ENCODE results near the gene KRTAP4-1. TPM values are rescaled to one million over a fixed set of nuclear protein-coding genes. Genes with fewer than 3 reads are reported as not detected.
"Not testable (repeated sequence)": the region's sequence is repeated elsewhere in the genome, so short reads cannot be mapped to it uniquely, and the experiment has no call there.

KRTAP4-1 gene
- not detected in 2 replicates for polyA plus RNA-seq (2014; cell fraction: cytosol; rRNA removed)
- polyA plus RNA-seq (2014; cell fraction: nucleus; rRNA removed): not detected in 2 replicates

DNA sequence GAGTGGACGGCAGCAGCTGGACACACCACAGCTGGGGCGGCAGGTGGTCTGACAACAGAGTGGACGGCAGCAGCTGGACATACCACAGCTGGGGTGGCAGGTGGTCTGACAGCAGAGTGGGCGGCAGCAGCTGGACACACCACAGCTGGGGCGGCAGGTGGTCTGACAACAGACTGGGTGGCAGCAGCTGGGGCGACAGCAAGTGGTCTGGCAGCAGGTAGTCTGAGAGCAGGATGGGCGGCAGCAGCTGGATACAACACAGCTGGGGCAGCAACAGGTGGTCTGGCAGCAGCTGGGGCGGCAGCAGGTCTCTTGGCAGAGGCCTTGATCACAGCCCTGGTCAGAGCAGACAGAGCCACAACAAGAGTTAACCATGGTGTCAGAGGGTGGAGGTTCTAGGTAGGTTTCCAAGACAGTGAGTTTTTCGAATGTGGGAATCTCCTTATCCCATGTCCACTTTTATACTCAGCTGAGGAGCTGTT lies at the start of gene KRTAP4-1:
KRTAP4-1 (minus strand) TSS at position 432 of the 482 bp plus-strand sequence; CDS start at position 375, 57 bp downstream.
- DNase-seq (ENCODE audit: low spot score): no peak

DNA sequence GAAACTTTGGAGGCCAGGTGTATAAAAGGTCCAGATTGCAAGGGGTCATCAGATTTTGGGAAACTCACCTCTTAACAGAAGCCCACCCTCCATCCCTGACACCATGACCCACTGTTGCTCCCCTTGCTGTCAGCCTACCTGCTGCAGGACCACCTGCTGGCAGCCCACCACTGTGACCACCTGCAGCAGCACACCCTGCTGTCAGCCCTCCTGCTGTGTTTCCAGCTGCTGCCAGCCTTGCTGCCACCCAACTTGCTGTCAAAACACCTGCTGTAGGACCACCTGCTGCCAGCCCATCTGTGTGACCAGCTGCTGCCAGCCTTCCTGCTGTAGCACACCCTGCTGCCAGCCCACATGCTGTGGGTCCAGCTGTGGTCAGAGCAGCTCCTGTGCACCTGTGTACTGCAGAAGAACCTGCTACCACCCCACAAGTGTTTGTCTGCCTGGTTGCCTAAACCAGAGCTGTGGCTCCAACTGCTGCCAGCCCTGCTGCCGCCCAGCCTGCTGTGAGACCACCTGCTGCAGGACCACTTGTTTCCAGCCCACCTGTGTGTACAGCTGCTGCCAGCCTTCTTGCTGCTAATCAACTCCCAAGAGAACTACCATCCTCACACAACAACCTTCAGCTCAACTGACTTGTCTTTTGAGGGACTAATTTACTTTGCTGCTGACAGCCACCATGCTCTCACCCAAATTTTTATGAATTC lies 47.8 kb upstream of the KRTAP4-1 start, which contains the start of gene KRTAP9-3:
KRTAP9-3 (plus strand) TSS at position 51 of the 707 bp plus-strand sequence; CDS start at position 104, 53 bp downstream.
- not testable (repeated sequence) for DNase-seq (ENCODE audit: low spot score)

DNA sequence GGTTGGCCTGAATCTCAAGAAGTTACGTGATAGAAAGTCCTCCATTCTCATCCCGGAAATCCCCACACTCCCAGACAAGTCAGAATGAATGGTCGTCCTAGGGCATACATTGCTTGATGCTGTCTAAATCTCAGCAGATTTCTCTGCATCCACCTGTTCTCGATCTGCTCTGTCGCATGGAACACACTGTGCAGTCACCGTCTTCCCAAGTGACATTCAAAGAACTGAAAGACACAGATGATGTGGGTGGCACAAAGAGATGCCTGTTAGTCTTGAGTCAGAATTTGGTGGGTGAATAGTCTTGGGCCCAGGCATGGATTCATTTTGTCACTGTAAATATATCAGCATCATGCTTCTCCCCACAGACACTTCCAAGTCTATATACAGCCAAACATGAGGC lies 47.0 kb upstream of the KRTAP4-1 start:
- no peak for DNase-seq (ENCODE audit: low spot score)

DNA sequence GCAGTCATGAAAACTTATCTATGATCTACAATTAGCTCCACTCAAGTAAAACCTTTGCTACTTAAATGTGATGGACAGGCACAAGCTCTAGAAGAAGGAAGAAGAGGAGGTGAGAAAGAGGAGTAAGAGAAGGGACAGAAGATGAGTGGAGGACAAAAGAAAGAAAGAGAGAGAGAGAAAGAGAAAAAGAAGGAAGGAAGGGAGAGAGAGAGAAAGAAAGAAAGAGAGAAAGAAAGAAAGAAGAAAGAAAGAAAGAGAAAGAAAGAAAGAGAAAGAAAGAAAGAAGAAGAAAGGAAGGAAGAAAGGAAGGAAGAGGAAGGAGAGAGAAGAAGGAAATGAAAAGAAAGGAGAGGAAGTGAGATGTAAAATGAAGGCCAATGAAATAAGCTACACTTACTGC lies 45.4 kb upstream of the KRTAP4-1 start:
- DNase-seq (ENCODE audit: low spot score): no peak

DNA sequence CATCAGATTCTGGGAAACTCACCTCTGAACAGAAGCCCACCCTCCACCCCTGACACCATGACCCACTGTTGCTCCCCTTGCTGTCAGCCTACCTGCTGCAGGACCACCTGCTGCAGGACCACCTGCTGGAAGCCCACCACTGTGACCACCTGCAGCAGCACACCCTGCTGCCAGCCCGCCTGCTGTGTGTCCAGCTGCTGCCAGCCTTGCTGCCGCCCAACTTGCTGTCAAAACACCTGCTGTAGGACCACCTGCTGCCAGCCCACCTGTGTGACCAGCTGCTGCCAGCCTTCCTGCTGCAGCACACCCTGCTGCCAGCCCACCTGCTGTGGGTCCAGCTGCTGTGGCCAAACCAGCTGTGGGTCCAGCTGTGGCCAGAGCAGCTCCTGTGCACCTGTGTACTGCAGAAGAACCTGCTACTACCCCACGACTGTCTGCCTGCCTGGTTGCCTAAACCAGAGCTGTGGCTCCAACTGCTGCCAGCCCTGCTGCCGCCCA lies 41.9 kb upstream of the KRTAP4-1 start, which contains the start of gene KRTAP9-2:
KRTAP9-2 (plus strand) TSS at position 51 of the 498 bp plus-strand sequence; CDS start at position 58, 7 bp downstream.
- DNase-seq (ENCODE audit: low spot score): not testable (repeated sequence)

DNA sequence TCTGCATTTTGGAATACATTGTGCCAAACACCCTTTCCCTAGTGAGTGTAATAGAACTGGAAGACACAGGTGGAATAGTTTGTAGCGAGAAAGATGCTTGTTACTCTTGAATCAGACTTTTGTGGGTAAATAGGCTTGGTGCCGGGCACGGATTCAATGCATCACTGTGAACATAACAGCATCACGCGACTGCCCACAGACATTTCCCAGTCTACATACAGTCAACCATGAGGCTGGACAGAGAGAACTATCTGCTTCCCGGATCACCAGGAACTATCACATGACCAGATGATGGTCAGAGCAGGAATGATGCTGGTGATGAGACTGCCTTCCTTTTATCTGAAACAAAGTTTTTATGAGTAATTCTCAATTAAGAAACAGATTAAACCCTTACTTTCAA lies 41.3 kb upstream of the KRTAP4-1 start:
- no peak for DNase-seq (ENCODE audit: low spot score)

DNA sequence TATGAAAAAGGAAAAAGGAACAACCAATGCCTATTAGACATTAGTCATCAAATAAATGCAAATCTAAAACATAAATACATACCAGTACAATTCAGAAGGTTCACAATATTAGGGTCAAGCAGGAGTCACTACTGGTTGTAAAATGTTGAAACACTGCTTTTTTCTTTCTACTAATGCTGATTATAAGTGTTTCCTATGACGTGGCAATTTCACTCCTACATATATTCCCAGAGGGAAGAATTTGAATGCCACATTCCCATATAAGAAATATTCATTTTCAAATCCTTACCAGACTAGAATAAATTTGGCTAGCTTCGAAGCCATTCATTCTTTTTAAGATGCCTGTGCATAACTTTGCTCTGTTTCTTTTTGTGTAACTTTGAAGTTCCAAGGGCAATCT lies 39.1 kb upstream of the KRTAP4-1 start:
- DNase-seq (ENCODE audit: low spot score): no peak

DNA sequence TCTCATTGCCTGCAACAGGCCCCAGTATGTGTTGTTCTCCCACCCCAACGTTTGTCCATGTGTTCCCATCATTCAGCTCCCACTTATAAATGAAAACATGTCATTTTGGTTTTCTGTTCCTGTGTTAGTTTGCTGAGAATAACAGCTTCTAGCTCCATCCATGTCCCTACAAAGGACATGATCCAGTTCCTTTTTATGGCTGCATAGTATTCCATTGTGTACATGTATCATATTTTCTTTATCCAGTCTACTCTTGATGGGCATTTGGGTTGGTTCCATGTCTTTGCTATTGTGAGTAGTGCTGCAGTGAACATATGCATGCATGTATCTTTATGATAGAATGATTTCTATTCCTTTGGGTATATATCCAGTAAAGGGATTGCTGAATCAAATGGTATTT lies 31.0 kb upstream of the KRTAP4-1 start:
- DNase-seq (ENCODE audit: low spot score): no peak

DNA sequence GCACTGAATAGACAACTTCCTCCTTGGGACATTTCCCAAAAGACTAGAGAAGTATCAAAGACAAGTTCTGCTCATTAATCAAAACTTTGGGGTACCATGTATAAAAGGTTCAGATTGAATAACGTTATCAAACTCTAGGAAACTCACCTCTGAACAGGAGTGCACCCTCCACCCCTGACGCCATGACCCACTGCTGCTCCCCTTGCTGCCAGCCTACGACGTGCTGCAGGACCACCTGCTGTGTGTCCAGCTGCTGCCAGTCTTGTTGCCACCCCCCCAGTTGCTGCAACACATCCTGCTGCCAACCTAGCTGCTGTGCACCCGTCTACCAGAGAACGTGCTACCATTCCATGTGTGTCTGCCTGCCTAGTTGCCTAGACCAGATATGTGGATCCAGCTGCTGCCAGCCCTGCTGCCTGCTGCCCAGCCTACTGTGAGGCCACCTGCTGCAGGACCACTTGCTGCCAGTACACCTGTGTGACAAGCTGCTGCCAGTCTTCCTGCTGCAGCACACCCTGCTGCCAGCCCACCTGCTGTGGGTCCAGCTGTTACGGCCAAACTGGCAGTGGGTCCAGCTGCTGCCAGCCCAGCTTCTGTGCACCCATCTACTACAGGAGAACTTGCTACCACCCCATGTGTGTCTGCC lies 27.9 kb upstream of the KRTAP4-1 start:
- DNase-seq (ENCODE audit: low spot score): no peak

DNA sequence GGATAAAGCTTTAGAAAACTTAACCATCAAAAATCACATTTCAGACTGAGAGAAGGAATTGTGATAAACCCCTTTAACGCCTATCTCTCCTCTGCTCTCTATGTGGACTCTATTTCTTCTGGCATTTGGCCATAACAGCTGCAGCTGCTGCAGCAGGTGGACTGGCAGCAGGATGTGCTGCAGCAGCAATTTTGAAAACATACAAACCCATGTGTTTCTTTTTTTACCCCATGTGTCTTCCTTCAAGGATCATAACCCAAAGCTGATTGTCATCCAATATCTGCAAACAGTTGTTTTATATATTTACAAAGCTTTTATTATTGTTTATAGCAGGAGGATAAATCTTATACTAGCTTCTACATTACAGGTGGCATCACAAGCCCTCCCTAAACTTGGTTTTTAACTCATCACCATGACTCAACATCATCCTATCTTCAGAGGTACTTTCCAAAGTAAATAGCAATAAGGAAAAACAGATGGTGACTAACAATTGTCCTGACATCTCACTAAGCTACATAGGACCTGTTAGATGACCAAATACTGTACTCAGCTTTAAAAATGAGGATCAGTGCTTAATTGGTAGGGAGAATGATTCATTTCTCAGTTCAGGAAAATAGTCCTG lies 27.2 kb upstream of the KRTAP4-1 start:
- no peak for DNase-seq (ENCODE audit: low spot score)

DNA sequence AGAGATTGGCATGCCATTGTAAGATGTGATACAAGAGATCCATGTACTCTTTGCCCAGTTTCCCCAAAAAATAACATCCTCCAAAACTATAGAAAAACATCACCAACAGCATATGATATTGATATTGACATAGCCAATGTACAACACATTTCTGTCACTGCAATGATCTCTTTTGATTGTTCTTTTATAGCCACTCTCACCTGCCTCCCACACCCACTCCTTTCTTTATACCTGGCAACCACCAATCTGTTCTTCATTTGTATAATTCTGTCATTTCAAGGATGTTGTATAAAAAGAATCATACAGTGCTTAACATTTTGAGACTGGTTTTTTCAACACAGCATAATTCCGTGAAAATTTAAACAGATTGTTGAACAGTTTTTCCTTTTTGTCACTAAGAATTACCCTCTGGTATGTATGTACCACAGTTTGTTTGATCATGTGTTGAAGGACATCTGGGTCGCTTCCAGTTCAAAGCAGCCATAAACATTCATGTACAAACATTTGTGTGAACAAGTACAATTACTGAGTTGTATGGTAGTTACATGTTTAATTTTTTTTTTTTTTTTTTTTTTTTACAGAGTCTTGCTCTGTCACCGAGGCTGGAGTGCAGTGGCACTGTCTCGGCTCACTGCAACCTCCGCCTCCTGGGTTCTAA lies 14.8 kb upstream of the KRTAP4-1 start:
- DNase-seq (ENCODE audit: low spot score): no peak

DNA sequence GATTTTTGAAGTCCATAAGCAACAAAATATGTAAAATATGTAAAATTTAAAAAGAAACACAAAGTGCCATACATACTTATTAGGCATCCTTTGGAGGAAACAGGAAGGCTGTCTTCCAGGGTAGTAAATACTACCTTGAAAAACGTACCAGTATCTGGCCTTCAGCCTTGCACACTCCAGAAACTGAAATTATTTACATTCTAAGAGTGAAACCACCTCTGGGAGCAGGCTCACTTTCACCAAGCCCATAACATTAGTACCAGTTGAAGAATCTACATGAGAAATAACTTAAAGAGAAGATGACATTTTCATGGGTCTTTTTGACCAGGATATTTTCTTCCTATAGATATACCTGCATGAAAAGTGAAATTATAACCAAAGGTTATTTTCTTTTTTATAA lies 11.4 kb upstream of the KRTAP4-1 start:
- DNase-seq (ENCODE audit: low spot score): no peak

DNA sequence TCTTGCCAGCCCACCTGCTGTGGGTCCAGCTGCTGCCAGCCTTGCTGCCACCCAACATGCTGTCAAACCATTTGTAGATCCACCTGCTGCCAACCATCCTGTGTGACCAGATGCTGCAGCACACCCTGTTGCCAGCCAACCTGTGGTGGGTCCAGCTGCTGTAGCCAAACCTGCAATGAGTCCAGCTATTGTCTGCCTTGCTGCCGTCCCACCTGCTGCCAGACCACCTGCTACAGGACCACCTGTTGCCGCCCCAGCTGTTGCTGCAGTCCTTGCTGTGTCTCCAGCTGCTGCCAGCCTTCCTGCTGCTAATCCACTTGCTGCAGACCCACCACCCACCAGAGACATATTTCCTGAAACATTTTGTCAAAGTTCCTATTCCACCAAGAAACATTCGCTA lies 5.6 kb upstream of the KRTAP4-1 start:
- DNase-seq (ENCODE audit: low spot score): no peak

DNA sequence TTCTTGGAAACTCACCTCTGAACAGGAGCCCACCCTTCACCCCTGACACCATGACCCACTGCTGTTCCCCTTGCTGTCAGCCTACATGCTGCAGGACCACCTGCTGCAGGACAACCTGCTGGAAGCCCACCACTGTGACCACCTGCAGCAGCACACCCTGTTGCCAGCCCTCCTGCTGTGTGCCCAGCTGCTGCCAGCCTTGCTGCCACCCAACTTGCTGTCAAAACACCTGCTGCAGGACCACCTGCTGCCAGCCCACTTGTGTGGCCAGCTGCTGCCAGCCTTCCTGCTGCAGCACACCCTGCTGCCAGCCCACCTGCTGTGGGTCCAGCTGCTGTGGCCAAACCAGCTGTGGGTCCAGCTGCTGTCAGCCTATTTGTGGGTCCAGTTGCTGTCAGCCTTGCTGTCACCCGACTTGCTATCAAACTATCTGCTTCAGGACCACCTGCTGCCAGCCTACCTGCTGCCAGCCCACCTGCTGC lies 5.2 kb upstream of the KRTAP4-1 start, which contains the start of gene KRTAP9-1:
KRTAP9-1 (plus strand) TSS at position 51 of the 482 bp plus-strand sequence; CDS start at position 51, 0 bp downstream.
- DNase-seq (ENCODE audit: low spot score): not testable (repeated sequence)

DNA sequence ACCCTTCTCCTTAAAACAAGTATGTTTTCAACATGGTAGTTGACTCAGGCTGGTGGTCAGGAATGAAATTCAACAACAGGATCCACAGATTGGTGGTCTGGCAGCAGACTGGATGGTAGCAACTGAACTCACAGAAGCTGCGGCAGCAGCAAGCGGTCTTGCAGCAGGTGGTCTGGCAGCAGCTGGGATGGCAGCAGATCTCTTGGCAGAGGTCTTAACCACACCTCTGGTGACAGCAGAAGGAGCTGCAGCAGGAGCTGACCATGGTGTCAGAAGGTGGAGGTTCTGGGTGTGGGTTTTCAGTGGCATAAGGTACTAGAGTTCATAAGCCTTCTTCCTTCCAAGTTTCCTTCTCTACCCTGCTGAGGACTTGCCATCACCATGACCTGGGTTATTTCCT lies 2.2 kb upstream of the KRTAP4-1 start:
- DNase-seq (ENCODE audit: low spot score): no peak

DNA sequence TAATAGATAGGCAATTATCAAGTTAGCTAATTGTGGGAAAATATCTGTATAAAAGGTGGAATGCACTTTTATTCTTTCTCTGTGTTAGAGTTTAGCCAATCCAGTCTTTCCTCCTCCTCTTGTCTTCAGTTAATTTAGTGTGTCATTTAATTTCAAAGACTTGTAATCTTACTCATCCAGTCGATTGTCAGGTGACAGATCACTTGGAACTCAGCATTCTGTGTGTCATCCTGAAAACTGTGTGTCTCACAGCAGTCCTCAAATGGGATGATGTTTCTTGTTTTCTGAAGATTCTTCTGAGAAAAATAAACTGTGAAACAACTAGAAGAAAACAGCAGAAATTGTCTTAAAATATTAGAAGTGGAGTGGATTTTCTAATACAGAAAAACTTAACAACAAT lies 290 bp upstream of the KRTAP4-1 start:
- DNase-seq (ENCODE audit: low spot score): no peak

DNA sequence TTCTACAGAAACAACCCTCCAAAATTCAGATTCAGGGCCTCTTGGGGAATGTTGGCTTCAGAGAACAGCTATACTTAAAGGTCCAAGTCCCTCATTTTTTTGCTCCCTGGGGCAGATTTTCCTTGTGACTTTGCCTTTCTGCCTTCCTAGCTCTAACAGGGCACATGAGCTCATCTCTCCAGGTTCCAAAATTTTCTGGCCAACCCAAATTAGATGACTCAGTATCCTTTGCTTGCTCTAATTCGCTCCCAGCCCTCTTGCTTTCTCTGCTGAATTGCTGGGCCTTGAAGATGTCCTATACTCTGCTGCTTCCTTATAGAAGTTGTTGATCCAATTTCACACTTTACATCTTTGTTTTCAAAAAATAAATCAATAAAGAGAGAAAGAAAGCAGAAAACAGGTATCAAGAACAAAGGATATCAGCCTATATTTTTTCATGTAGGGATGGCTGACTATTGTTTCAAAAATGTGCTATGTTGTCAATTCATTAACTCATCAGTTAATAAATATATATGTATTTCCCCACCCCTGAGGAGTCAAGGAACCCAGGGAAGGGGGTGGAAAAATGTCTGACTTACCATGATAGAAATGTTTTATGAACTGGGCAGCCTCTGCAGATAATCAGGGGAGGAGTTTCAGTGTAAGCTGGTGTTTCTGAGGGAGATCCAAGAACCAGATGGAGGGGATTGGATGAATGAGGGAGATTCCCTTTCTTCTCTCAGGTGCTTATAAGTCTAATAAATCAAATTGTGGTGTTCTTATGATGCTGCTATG lies 5.7 kb downstream of the KRTAP4-1 start:
- no peak for DNase-seq (ENCODE audit: low spot score)

DNA sequence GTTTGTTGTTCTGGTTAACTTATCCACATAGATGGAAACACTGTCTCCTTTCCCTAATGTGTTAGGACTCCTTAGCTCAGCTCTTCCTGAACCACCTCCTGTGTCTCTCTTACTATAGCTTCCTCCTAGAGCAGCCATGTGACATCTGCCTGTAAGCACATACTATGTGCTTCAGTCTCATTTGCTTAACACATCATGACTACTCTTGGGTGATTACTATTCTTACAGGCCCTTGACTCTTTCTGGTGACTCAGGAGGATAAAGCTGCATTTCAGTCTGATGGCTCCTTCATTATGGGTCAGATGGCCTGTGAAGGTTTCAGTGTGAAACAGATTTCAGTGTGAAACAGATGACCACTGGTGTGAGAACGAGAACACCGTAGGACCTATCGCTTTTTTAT lies 6.4 kb downstream of the KRTAP4-1 start:
- no peak for DNase-seq (ENCODE audit: low spot score)

DNA sequence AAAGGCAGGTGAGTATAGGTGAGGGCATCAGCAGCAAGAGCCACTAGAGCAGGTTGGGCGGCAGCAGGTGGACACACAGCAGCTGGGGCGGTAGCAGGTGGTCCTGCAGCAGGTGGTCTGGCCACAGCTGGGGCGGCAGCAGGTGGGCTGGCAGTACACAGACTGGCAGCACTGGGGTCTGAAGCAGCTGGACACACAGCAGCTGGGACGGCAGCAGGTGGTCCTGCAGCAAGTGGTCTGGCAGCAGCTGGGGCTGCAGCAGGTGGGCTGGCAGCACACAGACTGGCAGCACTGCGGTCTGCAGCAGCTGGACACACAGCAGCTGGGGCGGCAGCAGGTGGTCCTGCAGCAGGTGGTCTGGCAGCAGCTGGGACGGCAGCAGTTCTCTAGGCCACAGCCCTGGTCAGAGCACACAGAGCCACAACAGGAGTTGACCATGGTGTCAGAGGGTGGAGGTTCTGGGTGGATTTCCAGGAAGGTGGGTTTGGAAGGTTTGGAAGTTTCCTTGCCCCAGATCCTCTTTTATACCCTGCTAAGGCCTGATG lies 6.9 kb downstream of the KRTAP4-1 start, which contains the start of gene KRTAP4-2:
KRTAP4-2 (minus strand) TSS at position 495 of the 545 bp plus-strand sequence; CDS start at position 438, 57 bp downstream.
- DNase-seq (ENCODE audit: low spot score): no peak
